Neuron (in vitro differentiated cells): ENCODE measurements around the gene GRM8.

Experiments
- H2AFZ ChIP-seq: one replicate; pipeline ENCODE4 v1.6.1; 2013; ENCODE audit warnings: low read depth, mild to moderate bottlenecking, inconsistent platforms, low read length, moderate library complexity
- H3K27me3 ChIP-seq: one replicate; pipeline ENCODE4 v1.6.1; 2013; ENCODE audit warnings: low read length; ENCODE audit not compliant: insufficient read depth
- H3K36me3 ChIP-seq: one replicate; pipeline ENCODE4 v1.6.1; 2013; ENCODE audit warnings: low read length; ENCODE audit not compliant: insufficient read depth
- H3K4me1 ChIP-seq: one replicate; pipeline ENCODE4 v1.6.1; 2013; ENCODE audit warnings: low read length; ENCODE audit not compliant: insufficient read depth
- H3K4me3 ChIP-seq: 2 replicates; pipeline ENCODE4 v1.5.1; 2013; ENCODE audit warnings: mild to moderate bottlenecking, low read length, moderate library complexity
- H3K9me3 ChIP-seq: one replicate; pipeline ENCODE4 v1.6.1; 2013; ENCODE audit warnings: low read length

GRM8 gene

DNA sequence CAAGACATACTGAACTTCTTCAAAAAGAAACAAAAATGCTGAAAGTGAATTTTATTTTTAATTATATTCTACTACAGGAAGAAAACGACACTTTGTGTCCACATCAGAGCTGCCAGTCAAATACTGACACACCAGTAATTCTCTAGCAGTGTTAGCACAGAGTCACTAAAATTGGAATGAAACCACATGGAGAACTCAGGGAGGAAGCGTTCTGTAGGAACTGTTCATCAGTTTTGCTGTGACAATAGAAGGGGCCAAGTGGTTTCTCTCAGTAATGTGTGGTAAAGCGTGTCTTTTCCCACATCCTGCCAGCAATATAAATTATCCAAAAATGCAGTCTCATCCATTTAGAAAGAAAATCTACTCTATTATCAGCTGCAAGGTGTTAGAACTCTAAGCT is 683.3 kb downstream of the GRM8 start:
- Histone ChIP-seq H3K4me1 (peaks cover 5% of the 10 kb centered on the region), H2AFZ (no peak overlapping the region), H3K36me3 (no peaks in the 10 kb centered on the region), H3K27me3 (no peaks in the 10 kb centered on the region), H3K4me3 (no peak overlapping the region), H3K9me3 (no peaks in the 10 kb centered on the region)

DNA sequence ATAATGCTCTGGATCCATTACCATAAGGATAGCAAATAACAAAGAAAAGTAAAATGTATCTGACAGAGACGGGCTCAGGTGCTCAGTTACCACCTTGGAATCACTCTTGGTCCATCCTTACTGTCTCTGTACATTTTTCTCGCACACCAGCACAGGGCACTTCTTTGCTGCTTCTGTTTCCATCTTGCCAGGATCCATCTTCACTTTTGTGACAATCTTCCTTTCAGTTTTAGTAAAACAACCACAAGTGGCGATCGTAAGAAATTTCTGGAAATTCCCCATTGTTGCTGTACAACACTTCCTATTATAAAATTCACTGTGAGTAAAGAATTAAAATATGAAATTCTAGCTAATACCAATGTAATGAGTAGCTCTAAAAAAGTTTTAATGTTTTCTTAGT is 695.5 kb downstream of the GRM8 start:
- Histone ChIP-seq H2AFZ (no peak overlapping the region), H3K36me3 (no peaks in the 10 kb centered on the region), H3K4me1 (no peaks in the 10 kb centered on the region), H3K27me3 (no peaks in the 10 kb centered on the region), H3K9me3 (no peaks in the 10 kb centered on the region), H3K4me3 (no peak overlapping the region)

DNA sequence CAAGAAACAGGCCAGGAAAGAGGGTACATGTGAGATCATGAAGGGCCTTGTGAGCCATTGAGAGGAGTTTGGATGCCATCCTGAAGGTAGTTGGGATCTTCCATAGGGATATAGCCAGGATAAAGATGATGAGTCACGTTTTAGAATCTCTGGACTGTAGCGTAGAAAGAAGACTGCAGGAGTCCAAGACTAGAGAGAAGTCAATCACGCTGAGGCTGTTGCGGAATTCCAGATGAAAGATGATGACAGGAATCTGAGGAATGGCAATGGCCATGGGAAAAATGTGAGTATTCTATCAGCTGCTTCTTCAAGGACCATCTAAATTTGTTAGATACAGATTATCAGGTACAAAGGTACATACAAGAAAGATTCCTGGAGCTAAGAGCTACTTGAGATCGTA is 711.3 kb downstream of the GRM8 start:
- Histone ChIP-seq H3K27me3 (no peaks in the 10 kb centered on the region), H2AFZ (no peak overlapping the region), H3K4me1 (no peaks in the 10 kb centered on the region), H3K4me3 (no peak overlapping the region), H3K36me3 (no peaks in the 10 kb centered on the region), H3K9me3 (no peaks in the 10 kb centered on the region)

DNA sequence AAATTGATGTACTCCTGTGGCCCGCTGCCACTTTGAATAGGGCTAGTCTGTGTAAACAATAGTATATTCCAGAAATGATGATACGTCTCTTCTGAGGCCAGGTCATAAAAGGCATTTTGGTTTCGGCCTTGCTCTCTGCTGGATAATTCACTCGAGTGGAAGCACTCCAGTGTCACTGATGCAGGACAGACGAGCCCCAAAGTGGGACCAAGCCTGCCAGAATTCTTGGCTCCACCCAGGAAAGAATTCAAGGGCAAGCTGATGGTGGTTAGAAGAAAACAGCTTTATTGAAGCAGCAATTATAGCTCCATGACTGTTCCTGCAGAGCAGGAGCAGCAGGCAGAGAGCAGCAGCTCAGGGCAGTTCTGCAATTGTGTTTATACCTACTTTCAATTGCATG is 717.6 kb downstream of the GRM8 start:
- H3K36me3 ChIP-seq, result no peaks in the 10 kb centered on the region
- H3K9me3 ChIP-seq, result no peaks in the 10 kb centered on the region
- H3K4me3 ChIP-seq, result no peak overlapping the region
- H2AFZ ChIP-seq, result no peak overlapping the region
- peaks cover 15% of the 10 kb centered on the region for H3K4me1 ChIP-seq
- H3K27me3 ChIP-seq, result no peaks in the 10 kb centered on the region

DNA sequence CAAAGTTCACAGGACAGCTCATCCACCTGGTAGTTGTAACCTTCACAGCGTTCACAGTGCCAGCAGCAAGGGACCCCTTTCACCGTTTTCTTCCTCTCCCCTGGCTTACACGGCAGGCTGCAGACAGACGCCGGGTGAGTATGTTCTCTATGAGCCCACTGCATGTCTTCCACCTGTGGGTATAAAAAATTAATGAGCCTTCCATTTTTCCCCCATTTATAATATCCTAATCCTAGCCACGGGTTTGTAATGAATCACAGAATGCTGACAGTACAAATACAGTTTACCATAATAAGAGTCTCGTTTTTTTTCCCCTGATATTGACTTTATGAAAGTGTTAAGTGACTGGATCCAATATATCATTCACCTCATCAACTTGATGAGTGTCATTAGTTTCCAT is 719.0 kb downstream of the GRM8 start:
- Histone ChIP-seq H3K4me1 (peaks cover 17% of the 10 kb centered on the region), H3K4me3 (no peak overlapping the region), H3K27me3 (no peaks in the 10 kb centered on the region)

DNA sequence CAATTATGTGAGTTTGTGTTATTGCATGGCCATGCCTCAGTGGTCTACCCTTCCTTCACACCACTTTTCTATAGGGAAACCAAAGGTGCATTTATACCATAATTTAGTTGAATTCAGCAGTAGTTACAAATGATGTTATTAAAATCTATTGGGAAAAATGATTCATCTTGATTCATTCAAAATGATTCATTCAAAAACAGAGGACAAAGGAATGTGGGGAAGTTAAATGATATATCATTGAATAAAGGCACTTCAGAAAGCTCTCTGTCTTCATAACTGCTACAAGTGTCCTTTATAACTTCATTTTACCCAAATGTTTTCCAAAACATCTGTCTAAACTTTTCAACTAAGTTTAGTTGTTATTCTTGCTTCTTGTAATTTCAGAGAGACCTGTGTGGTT is 722.9 kb downstream of the GRM8 start:
- Histone ChIP-seq H3K4me3 (no peak overlapping the region), H3K4me1 (peaks cover 17% of the 10 kb centered on the region), H3K9me3 (no peaks in the 10 kb centered on the region), H3K36me3 (no peaks in the 10 kb centered on the region), H2AFZ (peak overlapping the region; percentile 47), H3K27me3 (no peaks in the 10 kb centered on the region)

More for the DNA sequence above, 719.0 kb downstream of the GRM8 start:
- no peaks in the 10 kb centered on the region for H3K9me3 ChIP-seq
- H2AFZ ChIP-seq, result no peak overlapping the region
- no peaks in the 10 kb centered on the region for H3K36me3 ChIP-seq

DNA sequence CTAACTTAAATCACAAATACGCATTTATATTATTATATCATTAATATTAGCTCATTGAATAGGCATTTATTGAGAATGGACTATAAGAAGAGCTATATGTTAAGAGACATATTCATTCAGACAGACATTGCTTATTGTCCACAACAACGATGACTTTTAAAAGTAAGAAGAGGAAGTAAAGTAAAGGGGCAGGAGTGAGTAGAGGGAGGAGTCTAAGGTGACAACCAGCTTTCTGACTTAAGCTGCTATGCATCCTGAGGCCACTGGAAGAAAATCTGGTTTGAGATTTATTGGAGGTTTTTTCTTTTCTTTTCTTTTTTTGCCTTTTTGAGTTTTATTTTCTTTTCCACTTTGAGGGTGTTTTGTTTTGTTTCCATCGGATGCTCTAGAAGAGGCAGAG is 723.5 kb downstream of the GRM8 start:
- no peak overlapping the region for H3K4me3 ChIP-seq
- H3K4me1 ChIP-seq, result peaks cover 17% of the 10 kb centered on the region
- no peaks in the 10 kb centered on the region for H3K36me3 ChIP-seq
- H3K9me3 ChIP-seq, result no peaks in the 10 kb centered on the region
- no peak overlapping the region for H2AFZ ChIP-seq
- H3K27me3 ChIP-seq, result no peaks in the 10 kb centered on the region

DNA sequence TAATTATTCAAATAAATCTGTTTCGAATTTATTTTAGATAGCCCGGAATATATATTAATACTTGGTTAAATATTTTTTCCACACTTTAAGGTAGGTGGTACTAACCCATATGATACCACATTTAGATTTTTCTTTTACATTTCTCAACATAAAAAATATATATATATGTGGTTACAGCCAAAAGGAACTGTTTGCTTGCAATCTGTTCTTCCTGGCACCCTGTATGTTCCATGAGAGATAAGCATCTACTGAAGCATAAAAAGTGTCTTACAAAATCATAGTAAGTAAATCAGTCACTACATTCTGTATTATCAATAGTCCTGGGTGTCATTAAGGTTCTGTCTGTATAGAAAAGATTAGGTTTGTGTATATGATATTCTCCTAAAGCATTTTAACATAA is 726.8 kb downstream of the GRM8 start:
- H2AFZ ChIP-seq, result no peak overlapping the region
- H3K27me3 ChIP-seq, result no peaks in the 10 kb centered on the region
- H3K4me1 ChIP-seq, result peaks cover 4% of the 10 kb centered on the region
- H3K4me3 ChIP-seq, result no peak overlapping the region
- no peaks in the 10 kb centered on the region for H3K36me3 ChIP-seq
- H3K9me3 ChIP-seq, result no peaks in the 10 kb centered on the region

DNA sequence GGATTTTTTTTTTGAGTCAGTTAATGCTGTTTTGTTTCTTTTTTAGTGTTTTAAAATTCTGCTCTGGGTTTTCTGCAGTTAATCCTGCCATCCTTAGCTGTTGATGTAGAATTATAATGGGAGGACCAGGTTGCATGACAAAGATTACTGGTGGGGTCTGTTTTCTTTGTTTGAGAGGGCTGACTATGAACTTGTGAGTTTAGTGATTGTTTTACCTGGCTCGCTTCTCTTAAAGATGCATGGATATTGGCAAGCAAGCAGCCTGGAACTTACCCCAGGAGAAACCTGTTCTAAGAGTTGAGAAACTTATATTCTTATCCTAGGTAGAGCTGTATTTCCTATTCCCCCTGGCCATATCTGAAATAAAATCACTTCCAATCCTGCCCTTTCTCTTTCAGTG is 727.8 kb downstream of the GRM8 start:
- H3K9me3 ChIP-seq, result no peaks in the 10 kb centered on the region

DNA sequence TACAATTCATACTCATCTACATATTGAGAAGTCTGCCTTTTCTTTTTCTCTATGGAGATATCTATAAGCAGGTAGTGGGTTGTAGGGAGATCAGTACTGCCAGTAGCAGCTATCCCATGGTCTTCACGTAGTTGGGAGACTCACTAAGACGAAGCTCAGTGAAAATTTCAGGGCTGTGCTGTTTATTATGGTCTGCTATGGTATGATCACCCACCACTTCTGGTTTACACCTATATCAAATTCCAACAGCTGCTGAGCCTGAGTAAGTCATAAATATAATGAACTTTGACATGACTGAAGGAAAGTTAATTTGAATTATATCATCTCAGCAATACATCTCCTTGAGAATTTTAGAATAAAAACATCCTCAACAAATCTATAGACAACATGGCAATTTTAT is 741.7 kb downstream of the GRM8 start:
- Histone ChIP-seq H2AFZ (no peak overlapping the region), H3K9me3 (no peaks in the 10 kb centered on the region), H3K36me3 (no peaks in the 10 kb centered on the region)

More for the DNA sequence above, 727.8 kb downstream of the GRM8 start:
- Histone ChIP-seq H3K36me3 (no peaks in the 10 kb centered on the region), H3K27me3 (no peaks in the 10 kb centered on the region), H3K4me1 (no peaks in the 10 kb centered on the region), H2AFZ (no peak overlapping the region), H3K4me3 (no peak overlapping the region)

DNA sequence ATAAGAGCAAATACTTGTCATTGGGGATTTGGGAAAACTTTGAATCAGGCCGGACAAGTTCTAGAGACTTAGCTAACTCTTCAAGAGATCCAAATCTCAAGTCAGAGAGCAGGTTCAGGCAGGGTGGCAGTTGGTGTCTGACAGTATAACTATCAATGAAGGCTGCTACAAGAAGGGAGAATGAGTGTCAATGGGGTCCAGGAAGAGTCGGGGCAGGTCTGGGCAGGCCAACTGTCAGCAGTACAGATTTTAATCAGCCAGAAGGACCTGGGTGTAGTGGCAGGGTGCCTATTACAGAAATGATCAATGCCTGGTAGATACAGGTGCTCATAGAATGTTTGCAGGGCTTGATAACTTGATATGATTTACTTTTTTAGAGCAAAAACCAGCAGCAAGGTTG is 751.1 kb downstream of the GRM8 start:
- Histone ChIP-seq H3K27me3 (no peaks in the 10 kb centered on the region), H3K36me3 (no peaks in the 10 kb centered on the region), H2AFZ (no peak overlapping the region), H3K4me3 (no peak overlapping the region), H3K9me3 (no peaks in the 10 kb centered on the region), H3K4me1 (no peaks in the 10 kb centered on the region)

More for the DNA sequence above, 741.7 kb downstream of the GRM8 start:
- H3K4me3 ChIP-seq, result no peak overlapping the region
- no peaks in the 10 kb centered on the region for H3K27me3 ChIP-seq
- no peaks in the 10 kb centered on the region for H3K4me1 ChIP-seq

DNA sequence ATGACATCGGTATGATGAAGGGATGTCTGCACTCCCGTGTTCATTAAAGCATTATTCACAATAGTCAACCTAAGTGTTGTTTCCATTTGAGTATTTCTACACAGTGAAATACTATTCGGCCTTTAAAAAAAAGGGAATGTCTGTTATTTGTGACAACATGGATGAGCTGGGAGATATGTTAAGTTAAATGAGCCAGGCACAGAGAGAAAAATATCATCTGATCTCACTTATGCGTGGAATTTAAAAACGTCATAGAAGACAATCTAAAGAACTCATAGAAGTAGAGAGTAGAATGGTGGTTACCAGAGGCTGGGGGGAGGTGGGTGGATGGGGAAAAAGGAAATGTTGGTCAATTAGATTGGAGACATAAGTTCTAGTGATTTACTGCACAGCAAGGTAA is 753.3 kb downstream of the GRM8 start:
- no peak overlapping the region for H2AFZ ChIP-seq
- H3K4me1 ChIP-seq, result no peaks in the 10 kb centered on the region
- no peaks in the 10 kb centered on the region for H3K27me3 ChIP-seq
- no peak overlapping the region for H3K4me3 ChIP-seq
- no peaks in the 10 kb centered on the region for H3K9me3 ChIP-seq
- no peaks in the 10 kb centered on the region for H3K36me3 ChIP-seq

DNA sequence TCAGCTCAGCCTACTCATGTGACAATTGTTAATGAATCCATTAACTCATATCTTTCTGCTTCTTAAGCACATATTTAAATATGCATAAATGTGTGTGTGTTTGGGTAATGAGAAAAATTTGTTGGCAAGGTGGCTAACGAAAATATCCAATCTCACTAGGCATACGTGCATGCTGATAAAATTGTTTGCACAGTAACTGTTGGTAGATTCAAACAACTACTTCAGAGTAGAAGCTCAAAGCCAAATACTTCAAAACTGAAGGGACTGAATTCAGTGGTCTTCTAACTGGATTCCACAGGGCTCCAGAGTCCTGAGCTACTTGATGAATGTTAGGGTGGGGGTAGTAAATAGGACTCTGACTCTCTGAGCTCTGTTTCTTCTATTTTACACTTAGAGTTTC is 757.0 kb downstream of the GRM8 start:
- Histone ChIP-seq H2AFZ (no peak overlapping the region), H3K4me3 (no peak overlapping the region), H3K4me1 (no peaks in the 10 kb centered on the region), H3K36me3 (no peaks in the 10 kb centered on the region), H3K9me3 (no peaks in the 10 kb centered on the region), H3K27me3 (no peaks in the 10 kb centered on the region)

DNA sequence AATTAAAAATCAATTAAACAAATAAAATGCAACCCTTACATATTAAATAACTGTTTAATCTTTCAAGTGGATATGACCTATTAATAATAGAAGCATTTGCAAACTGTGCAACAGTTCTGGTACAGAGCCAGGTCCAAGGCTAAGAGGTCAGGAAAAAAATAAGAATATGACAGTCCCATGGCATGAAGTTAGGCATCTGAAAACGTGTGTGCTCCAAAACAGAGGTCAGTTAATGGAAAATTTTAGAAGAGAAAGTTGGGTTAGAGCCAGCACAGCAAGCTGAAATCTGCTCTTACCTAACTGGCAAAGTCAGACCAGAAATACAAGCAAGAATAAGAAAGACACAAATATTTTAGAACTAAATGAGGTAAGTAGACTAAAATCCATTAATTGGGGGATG is 757.7 kb downstream of the GRM8 start:
- Histone ChIP-seq H3K4me1 (no peaks in the 10 kb centered on the region), H3K9me3 (no peaks in the 10 kb centered on the region), H3K27me3 (no peaks in the 10 kb centered on the region), H2AFZ (no peak overlapping the region), H3K4me3 (no peak overlapping the region), H3K36me3 (no peaks in the 10 kb centered on the region)
